GM21723 (cell line): Measurements from ENCODE around the gene BAZ2A.

Source experiments
- ATAC-seq: cut with Tn5 transposase; IDR thresholded peaks from one replicate; pipeline ENCODE4 v1.9.1; 2021; ENCODE audit warnings: mild to moderate bottlenecking, moderate library complexity; ENCODE audit not compliant: unreplicated experiment

BAZ2A gene

GRCh38 chr12:56635806-56636674, 5.9 kb upstream of the BAZ2A start:
- peak; percentile 46 for ATAC-seq

GRCh38 chr12:56634837-56635791, 5.0 kb upstream of the BAZ2A start:
- peak; percentile 23 for ATAC-seq

GRCh38 chr12:56634242-56634836, 4.2 kb upstream of the BAZ2A start:
- no peak for ATAC-seq

- ATAC-seq = no peak
These were observed 3.5 kb upstream of the BAZ2A start for GRCh38 chr12:56633468-56634241.

GRCh38 chr12:56632701-56633467, 2.8 kb upstream of the BAZ2A start:
- ATAC-seq = no peak

- peak; percentile 18 for ATAC-seq
These were observed 1.9 kb upstream of the BAZ2A start for GRCh38 chr12:56631790-56632700.

- peak; percentile 10 for ATAC-seq
These were observed 507 bp downstream of the BAZ2A start for GRCh38 chr12:56629459-56630179.

GRCh38 chr12:56628671-56629458, 1.3 kb downstream of the BAZ2A start:
- no peak for ATAC-seq

GRCh38 chr12:56626701-56627100, 3.4 kb downstream of the BAZ2A start:
- no peak for ATAC-seq

- ATAC-seq = no peak
These were observed 7.6 kb downstream of the BAZ2A start for GRCh38 chr12:56622535-56622934.

- ATAC-seq = no peak
These were observed 13.2 kb downstream of the BAZ2A start for GRCh38 chr12:56616925-56617324.

GRCh38 chr12:56616244-56616643, 13.9 kb downstream of the BAZ2A start:
- no peak for ATAC-seq

GRCh38 chr12:56614627-56615026, 15.5 kb downstream of the BAZ2A start:
- ATAC-seq = no peak

GRCh38 chr12:56604355-56604754, 25.8 kb downstream of the BAZ2A start:
- no peak for ATAC-seq

- ATAC-seq = no peak
These were observed 27.9 kb downstream of the BAZ2A start for GRCh38 chr12:56602239-56602638.

GRCh38 chr12:56601503-56601902, 28.6 kb downstream of the BAZ2A start:
- no peak for ATAC-seq

GRCh38 chr12:56600753-56601152, 29.4 kb downstream of the BAZ2A start:
- ATAC-seq = no peak
